SK-N-MC (cell line): Measurements from ENCODE around the gene CDKAL1.

ENCODE experiments used
- EZH2 ChIP-seq: fragments of 200-600 bp; sonication (generic); IDR thresholded peaks from one replicate; pipeline ENCODE4 v1.6.1; 2017; ENCODE audit warnings: antibody characterized with exemption
- POLR2AphosphoS5 ChIP-seq: IDR thresholded peaks from 2 replicates; pipeline ENCODE4 v1.6.1; 2012; ENCODE audit warnings: mild to moderate bottlenecking, low read depth, low read length, borderline replicate concordance

DNA sequence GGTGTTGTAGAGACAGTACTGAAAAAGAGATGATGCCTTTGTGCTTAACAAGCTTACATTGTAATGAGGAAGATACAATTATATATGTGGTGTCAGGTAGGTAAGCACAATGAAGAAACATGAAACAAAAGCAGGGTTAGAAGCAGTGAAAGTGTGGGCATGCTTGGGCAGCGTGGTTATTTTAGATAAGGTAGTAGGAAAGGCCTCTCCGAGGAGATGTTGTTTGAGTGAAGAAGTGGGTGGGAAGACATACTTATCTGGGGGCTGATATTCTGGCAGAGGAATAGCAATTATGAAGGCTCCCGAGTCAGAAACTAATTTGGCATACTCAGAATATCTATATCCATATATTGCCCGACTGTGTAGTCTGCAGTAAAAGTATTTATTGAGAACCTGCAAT, 4.7 kb downstream of the CDKAL1 start:
- TF ChIP-seq EZH2: no peak
- no peak for TF ChIP-seq POLR2AphosphoS5
